G401.6 (cell line): ENCODE measurements around the gene PRDM16.

Experiments
- FAIRE-seq: peaks from 2 replicates; lab custom pipeline; 2012; peaks lifted over from hg19 to GRCh38; lab: Jason Lieb, UNC

Gene PRDM16

GRCh38 chr1:3453891-3454810, 385.1 kb downstream of the PRDM16 start, which contains the start of gene ARHGEF16:
ARHGEF16 (plus strand) TSS chr1:3454665; CDS start chr1:3463085, 8,420 bp downstream.
- FAIRE-seq: no peak

DNA sequence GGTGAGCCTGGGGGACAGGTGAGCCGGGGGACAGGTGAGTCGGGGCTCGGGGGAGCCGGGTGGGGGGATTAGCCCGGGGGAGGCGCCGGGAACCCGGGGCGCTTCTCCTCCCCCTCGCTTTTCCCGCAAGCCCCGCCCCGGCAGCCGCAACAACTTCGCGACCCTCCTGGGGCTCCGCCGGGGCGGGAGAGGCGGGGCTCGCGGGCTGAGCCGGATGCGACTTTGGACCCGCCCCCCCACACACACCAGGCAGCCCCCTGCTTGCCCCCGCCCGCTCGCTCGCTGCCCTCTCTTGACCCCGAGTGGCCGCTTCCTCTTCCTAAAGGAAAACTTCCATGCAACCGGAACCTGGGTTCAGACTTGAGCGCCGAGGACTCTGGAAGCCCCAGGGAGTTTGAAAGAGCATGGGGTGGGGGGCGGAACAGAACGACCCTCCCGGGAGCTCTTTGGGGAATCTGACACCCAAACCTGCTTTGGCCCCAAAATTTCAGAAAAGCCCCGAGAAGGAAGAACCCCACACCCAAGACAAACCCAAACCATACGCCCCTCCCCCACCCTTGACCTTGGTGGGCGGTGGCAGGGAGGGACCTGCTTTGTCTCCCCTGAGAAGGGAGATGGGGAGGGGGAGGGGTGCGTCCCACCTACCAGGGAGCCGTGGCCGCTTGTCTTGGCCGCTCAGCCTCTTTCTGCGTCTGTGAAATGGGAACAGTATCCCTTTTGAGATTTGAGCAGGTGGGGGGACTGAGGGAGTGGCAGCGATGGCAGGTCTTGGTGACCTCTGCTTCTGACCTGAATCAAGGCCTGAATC, 386.0 kb downstream of the PRDM16 start:
- no peak for FAIRE-seq

DNA sequence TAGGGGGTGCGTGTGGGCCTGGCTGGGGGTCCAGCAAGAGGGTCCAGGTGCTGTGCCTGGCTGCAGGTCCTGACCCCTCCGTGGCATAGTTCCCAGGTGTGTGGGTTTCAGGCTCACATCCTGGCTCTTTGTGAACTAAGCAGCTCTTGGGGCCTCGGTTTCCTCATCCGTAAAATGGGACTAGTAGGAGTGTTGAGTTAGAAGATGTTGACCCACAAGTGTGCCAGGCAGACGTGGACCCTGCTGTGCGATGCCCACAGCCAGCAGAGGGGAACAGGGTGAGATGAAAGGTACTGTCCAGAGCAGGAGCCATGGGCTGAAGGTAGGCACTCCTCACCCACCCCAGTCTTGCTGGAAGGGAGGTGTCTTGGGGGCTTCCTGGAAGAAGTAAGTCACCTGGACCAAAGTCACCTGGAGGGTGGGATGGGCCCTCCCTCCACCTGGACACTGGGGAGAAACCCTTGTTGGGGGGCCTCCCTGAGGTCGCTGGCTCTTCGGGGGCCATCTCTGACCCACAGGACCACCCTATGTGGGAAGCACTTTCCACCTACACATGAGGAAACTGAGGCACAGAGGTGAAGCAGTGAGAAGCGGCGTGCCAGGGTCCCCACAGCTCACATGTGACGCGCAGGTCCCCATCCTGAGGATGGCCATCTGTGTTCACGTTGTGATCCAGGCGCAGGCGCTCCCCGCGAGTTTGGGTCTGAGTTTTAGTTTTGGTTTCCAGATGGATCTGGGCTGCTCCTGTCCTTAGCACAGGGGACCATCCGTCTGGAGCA, 386.9 kb downstream of the PRDM16 start:
- FAIRE-seq: no peak

GRCh38 chr1:3456449-3456963, 387.5 kb downstream of the PRDM16 start:
- FAIRE-seq: no peak

GRCh38 chr1:3456964-3457909, 388.2 kb downstream of the PRDM16 start:
- no peak for FAIRE-seq

GRCh38 chr1:3457910-3458883, 389.2 kb downstream of the PRDM16 start:
- FAIRE-seq: no peak

DNA sequence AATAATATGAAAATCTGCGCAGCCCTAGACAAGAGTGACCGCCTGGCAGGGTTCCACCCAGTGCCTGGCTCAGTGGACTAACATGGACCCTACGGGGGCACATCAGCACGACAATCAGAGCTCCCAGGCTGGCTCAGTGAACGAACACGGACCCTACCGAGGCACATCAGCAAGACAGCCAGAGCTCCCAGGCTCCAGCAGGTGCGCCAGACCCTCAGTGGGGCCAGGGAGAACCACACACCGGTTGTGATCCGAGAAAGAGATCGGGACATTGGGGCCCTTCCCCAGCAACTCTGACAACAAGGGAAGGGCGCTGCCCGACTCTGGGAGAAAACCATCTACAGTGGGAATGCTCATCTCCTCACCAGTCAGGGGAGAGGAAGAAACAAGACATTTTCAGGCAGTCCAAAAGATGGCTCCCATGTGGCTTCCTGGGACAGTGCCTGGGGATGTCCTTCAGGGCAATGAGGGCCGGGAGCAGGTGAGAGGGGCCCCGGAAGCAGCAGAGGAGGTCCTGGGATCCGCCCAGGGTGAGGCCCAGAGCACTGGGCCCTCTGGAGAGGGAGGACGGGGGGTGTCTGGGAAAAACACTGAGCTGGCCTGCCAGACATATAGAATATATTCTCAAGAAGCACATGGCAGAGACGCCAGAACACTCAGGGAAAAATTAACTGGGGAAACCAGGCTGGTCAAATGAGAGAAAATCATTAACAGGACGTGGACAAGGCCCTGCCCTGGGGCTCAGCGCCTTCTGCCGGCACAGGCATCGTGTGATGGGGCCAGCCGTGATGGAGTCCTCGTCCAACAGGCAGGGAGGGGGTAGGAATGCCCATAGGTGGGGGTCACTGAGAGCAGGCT, 390.3 kb downstream of the PRDM16 start:
- FAIRE-seq: no peak

GRCh38 chr1:3459940-3460671, 391.1 kb downstream of the PRDM16 start:
- FAIRE-seq: no peak

DNA sequence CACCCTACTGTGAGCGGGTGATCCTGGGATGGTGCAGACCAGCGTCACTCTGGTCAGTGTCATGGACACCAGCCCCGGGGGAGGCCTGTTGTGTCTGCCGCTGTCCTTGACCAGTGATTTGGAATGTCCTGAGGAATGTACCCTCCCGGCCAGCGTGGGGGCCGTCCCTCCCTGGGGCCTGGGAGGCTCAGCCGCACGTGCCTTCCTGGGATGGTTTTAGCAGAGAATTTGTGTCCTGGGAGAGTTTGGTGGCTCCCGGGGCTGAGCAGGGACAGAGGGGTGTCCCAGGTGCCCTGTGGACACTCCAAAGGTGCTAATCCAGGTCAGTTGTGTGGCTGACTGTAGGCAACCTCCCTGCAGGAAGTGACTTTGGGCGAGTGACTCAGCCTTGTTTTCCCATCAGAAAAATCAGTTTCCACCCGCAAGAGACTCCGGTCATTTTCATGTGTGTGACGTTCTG, 391.7 kb downstream of the PRDM16 start:
- FAIRE-seq: no peak

DNA sequence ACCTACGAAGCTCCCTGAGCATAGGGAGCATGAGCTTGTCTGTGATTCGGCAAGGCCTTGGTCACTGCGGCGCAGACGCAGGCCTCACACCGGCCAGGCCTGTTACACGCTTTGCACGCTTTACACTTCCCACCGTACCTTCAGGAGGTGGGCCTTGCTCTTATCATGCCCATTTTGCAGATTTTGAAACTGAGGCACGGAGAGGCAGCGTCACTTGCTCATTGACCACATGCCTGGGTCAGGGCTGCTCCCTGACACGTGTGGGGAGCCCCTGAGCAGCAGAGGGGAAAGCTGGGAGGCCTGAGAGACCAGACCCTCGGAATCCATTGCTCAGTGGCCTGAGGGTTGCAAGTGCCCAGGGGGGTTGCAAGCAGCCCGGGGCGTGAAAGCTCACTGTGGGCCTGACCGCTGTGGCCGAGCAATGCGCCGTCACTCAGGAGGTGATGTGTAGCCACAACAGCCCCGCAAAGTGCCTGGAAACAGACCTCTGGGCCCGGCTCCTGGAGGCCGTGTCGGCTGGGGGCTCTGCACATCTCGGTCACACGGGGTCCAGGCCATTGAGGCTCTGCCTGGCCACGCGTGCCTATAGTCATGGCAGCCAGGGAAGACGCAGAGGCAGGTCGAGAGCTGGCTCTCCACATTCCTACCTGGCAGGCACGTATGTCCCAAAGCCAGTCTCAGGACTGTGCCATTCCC, 392.4 kb downstream of the PRDM16 start:
- FAIRE-seq: no peak

- FAIRE-seq: no peak
Measured at GRCh38 chr1:3461934-3462275, 392.9 kb downstream of the PRDM16 start.

DNA sequence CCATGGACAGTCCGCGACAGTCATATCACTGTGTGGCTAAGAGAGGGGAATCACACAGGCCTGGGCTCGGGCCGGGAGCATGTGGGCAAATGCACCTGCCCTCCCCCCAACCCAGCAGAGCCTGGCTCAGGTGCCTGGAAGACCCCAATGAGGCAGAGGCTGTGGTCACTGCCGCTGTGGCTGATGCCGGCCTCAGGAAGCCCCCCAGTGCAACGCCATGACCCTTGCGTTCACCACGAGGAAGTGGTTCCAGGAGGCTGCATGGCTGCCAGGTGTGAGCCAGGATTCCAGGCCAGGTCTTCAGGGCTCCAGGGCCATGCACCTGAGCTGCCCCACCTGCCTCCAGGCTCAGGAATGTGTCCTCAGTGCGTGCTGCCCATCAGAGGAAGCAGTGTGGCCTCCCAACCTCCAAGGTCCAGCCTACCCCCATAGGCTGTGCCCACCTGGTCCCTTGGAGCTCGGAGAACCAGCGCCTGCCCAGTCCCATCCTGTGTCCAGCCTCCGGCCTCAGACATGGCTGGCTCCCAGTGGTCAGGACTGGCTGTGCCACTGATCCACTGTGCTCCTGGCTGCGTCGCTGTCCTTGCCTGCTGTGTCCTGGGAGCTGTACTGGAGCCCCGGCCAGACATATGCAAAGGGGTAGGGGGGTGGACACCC, 393.5 kb downstream of the PRDM16 start:
- no peak for FAIRE-seq

DNA sequence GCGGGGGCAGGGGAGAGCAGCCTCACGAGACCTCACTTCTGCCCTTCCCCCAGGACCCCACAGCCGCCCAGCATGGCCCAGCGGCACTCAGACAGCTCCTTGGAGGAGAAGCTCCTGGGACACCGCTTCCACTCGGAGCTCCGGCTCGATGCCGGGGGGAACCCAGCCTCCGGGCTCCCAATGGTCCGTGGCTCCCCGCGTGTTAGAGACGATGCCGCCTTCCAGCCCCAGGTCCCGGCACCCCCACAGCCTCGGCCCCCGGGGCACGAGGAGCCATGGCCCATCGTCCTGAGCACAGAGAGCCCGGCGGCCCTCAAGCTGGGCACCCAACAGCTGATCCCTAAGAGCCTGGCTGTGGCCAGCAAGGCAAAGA, 394.0 kb downstream of the PRDM16 start:
- no peak for FAIRE-seq

GRCh38 chr1:3463408-3463863, 394.4 kb downstream of the PRDM16 start:
- FAIRE-seq: no peak

DNA sequence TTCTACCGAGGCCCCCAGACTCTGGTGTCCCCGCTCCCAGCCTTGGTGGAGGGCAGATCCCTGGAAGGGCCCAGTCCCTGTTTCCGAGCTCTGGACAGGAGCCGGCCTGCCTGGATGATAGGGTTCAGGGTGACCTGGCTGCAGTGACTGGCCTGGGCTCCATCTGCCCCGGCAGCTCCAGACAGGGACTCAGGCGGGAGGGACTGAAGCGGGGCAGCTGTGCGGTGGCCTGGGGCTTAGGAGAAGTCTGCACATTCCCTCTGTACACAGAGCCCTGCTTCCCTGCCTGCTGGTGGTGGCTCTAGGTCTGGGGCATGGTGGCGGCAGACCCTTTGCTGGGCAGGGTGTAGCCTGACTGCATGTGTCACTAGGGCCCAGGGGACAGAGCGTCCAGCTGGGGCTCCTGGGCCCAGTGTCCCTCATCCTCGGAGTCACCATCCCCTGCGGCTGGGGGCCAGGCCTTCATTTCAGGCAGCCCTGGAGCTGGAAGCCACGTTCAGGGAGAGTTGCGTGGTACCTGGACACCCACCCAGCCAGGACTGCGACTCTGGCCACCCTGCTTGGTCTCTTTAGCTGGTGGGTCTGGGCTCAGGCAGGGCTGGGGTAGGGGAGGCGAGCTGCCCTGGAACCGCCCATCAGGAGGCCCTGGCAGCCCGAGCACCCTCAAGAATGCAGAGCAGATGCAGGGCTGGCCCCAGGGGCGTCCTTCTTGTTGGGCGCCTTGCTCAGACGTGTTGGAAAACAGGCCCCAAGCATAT, 395.1 kb downstream of the PRDM16 start:
- no peak for FAIRE-seq

GRCh38 chr1:3464649-3465025, 395.6 kb downstream of the PRDM16 start:
- no peak for FAIRE-seq
